RPMI8226 (cell line): ENCODE data around the gene IGFALS.

ENCODE experiments used
- DNase-seq: peaks from one replicate; pipeline ENCODE4 v3.0.0-alpha.2; 2015

Gene IGFALS

DNA sequence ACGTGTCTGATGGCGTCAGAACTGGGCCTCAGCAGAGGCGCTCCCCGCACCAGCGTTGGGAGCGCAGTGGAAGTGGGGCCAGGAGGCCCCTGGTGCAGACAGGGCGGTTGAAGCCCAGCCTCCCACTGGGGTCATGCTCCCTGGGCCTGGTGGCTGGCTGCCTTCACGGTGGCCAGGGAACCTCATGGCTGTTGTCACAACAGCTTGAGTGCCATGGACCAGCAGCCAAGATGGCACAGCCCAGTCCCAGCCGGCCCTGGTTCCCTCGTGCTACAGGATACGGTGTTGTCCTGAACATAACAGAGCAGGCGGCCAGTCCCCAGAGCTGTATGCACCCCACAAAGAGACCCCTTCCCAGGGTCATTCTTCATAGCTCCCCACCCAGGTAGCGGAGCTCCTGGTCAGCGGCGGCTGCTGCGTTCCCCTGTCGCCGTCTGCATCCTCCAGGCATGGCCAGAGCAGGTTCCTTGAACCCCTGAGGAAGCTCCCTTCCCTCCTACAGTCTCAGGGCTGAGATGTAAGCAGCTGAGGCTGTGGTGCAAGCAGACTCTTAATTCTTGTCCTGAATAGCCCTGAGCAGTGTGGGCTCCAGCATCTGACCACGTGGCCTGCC, 51.8 kb downstream of the IGFALS start:
- DNase-seq = no peak

DNA sequence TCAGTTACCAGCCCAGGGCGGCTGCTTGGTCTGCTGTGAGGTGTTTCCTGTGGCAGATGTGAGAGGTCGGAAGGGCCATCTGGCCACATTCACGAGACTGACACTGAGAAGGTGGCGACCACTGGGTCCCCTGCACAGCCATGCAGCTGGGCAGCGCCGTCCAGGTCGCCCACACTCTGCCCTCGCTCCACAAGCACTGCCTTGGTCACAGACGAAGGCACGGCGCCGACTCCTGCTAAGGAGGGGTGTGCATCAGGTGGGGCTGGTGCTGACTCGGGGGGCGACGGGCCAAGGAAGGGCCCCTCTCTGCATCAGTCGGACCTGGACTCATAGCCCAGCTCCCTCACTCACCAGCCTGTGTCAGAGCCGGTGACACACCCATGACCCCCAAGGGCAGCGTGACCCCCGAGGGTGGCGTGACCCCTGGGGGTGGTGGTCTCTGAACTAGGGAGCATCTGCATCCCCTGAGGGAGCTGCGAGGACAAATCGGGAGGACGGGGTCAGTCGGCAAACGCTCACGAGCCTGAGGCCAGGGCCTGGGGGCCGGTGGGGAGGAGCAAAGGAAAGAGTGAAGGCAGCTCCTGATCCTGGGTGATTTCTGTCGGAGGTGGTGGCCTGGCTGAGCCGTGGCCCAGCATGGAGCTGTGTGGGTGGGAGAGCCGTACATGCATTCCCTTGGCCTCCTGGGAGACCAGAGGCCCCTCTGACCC, 52.6 kb downstream of the IGFALS start:
- DNase-seq = no peak
